ENCODE measurements around the gene SNX13. TPM values are rescaled to one million over a fixed set of nuclear protein-coding genes. Genes with fewer than 3 reads are reported as not detected.

Gene SNX13
- total and polyA plus RNA-seq, 2 donors (not counting 3 experiments of a cell fraction or from before 2014, with no cell fraction given): 6.1 to 28.5 TPM

- TF ChIP-seq POLR2AphosphoS5 (IDR thresholded peaks at IDR 0.05; ENCODE audit: insufficient read depth, low read depth, low read length) (no peak), EZH2 (IDR thresholded peaks at IDR 0.05; ENCODE audit: borderline replicate concordance, low read depth, low read length, severe bottlenecking) (no peak), MAX (IDR thresholded peaks at IDR 0.05; ENCODE audit: insufficient read depth, insufficient read length) (no peak), MYC (IDR thresholded peaks at IDR 0.05; ENCODE audit: low read depth, low read length) (no peak), JUN (IDR thresholded peaks at IDR 0.05; ENCODE audit: borderline replicate concordance, insufficient read depth, insufficient read length, low read depth) (no peak), FOS (IDR thresholded peaks at IDR 0.05; ENCODE audit: borderline replicate concordance, insufficient read depth, low read length) (no peak), POLR2A (IDR thresholded peaks at IDR 0.05; ENCODE audit: low read depth, low read length) (no peak), GATA2 (IDR thresholded peaks at IDR 0.05; ENCODE audit: insufficient read depth, insufficient read length, low read depth, low read length) (no peak)
- TF ChIP-seq, protein P1, sequence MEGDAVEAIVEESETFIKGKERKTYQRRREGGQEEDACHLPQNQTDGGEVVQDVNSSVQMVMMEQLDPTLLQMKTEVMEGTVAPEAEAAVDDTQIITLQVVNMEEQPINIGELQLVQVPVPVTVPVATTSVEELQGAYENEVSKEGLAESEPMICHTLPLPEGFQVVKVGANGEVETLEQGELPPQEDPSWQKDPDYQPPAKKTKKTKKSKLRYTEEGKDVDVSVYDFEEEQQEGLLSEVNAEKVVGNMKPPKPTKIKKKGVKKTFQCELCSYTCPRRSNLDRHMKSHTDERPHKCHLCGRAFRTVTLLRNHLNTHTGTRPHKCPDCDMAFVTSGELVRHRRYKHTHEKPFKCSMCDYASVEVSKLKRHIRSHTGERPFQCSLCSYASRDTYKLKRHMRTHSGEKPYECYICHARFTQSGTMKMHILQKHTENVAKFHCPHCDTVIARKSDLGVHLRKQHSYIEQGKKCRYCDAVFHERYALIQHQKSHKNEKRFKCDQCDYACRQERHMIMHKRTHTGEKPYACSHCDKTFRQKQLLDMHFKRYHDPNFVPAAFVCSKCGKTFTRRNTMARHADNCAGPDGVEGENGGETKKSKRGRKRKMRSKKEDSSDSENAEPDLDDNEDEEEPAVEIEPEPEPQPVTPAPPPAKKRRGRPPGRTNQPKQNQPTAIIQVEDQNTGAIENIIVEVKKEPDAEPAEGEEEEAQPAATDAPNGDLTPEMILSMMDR (IDR thresholded peaks at IDR 0.05; ENCODE audit: extremely low read depth in 1 of 2, insufficient read depth in 1 of 2, low read depth in 1 of 2, low read length in 2 of 2): no peak
- Histone ChIP-seq H3K4me2 (ENCODE audit: insufficient read depth, low read length) (no peak overlapping the region), H3K9me1 (replicated peaks; ENCODE audit: control insufficient read depth, extremely low read depth, insufficient read depth, low read length) (no peaks in the 10 kb centered on the region), H3K9me3 (replicated peaks; ENCODE audit: control insufficient read depth, insufficient read depth, low read length) (no peaks in the 10 kb centered on the region), H3K27ac (ENCODE audit: insufficient read depth, low read depth, low read length) (no peak overlapping the region), H3K36me3 (ENCODE audit: control insufficient read depth in 2 of 2, extremely low read depth in 1 of 2, insufficient read depth in 2 of 2, low read length in 2 of 2) (no peaks in the 10 kb centered on the region), H2AFZ (ENCODE audit: low read depth, low read length) (no peak overlapping the region), H4K20me1 (replicated peaks; ENCODE audit: control insufficient read depth, extremely low read depth, insufficient read depth, low read length) (no peaks in the 10 kb centered on the region), H3K79me2 (ENCODE audit: control insufficient read depth, insufficient read depth, low read length) (peaks cover 63% of the 10 kb centered on the region), H3K9ac (replicated peaks; ENCODE audit: extremely low read depth, insufficient read depth, low read length) (no peak overlapping the region), H3K4me3 (replicated peaks in 1 of 3; ENCODE audit: insufficient read depth in 1 of 3, low read depth in 1 of 3, low read length in 3 of 3) (no peak overlapping the region), H3K27me3 (ENCODE audit: control insufficient read depth in 2 of 2, insufficient read depth in 2 of 2, low read length in 2 of 2) (no peaks in the 10 kb centered on the region), H3K4me1 (ENCODE audit: control insufficient read depth, extremely low read depth, insufficient read depth, low read length) (peaks cover 4% of the 10 kb centered on the region)
- POLR2A ChIA-PET: no interaction called here
- no peak for FAIRE-seq
- intact Hi-C loops (cut with micrococcal nuclease): no loop called here
- no TSS peak for BruUV-seq (replicated peaks)
- dilution Hi-C loops (cut with MboI; ENCODE audit: extremely low pct_ligation_motif_present, low sequenced_read_pairs): no loop called here
- DNase-seq (ENCODE audit: low read depth, low spot score): no peak
- CTCF ChIA-PET: interaction anchor here (1.2 to 2.7 kb wide), 3 partner anchors 143 to 407 kb away, joined by 3 to 7 read pairs (median 3); no protein-coding TSS in a partner anchor
Observed at GRCh38 chr7:17912536-17913235, 27.6 kb downstream of the SNX13 start.
